Posterior vena cava (tissue), 2 donors: ENCODE data around the gene CCDC12. TPM values are rescaled to one million over a fixed set of nuclear protein-coding genes. Genes with fewer than 3 reads are reported as not detected.

Source experiments
- DNase-seq: peaks from one replicate; pipeline ENCODE4 v3.0.0-alpha.2; 2020; ENCODE audit warnings: low spot score
- intact Hi-C, 2 donors: fragments of 100-400 bp; cut with DNase I; formaldehyde crosslinking; loops; one replicate each; pipeline versions ENCODE4 v1.14.1 to v1.14.2; 2022 to 2023
- total RNA-seq, 2 donors: library from RNA; stranded (reverse); fragmentation: NEBNext Ultra II Directional; extraction: Animal tissue kit (Norgen Biotek cat#: 25700); gene quantifications; one replicate each; pipeline ENCODE4 v1.2.1, GENCODE V29; 2021
- donor health status: DM: yes; HTN: yes; CAD: no.
- donor health status: DM: yes; HTN: yes; CAD: no.

Gene CCDC12
- total RNA-seq, 2 donors from 2014 or later: 21.5 to 26.0 TPM

GRCh38 chr3:46987319-46987742 lies 10.8 kb upstream of the CCDC12 start:
- intact Hi-C loops: no loop called here

GRCh38 chr3:46986782-46987310 lies 10.3 kb upstream of the CCDC12 start:
- intact Hi-C loops: no loop called here
- no peak for DNase-seq

More at GRCh38 chr3:46987319-46987742, 10.8 kb upstream of the CCDC12 start:
- DNase-seq: no peak

GRCh38 chr3:46986055-46986730 lies 9.6 kb upstream of the CCDC12 start:
- intact Hi-C loops: no loop called here
- peak; percentile 30 for DNase-seq

GRCh38 chr3:46985588-46985987 lies 9.0 kb upstream of the CCDC12 start:
- intact Hi-C loops: no loop called here

GRCh38 chr3:46984591-46985459 lies 8.3 kb upstream of the CCDC12 start:
- peak; percentile 69 for DNase-seq
- intact Hi-C loops: no loop called here

More at GRCh38 chr3:46985588-46985987, 9.0 kb upstream of the CCDC12 start:
- peak; percentile 77 for DNase-seq

GRCh38 chr3:46982546-46982945 lies 6.0 kb upstream of the CCDC12 start:
- DNase-seq: no peak
- intact Hi-C loops: no loop called here

- intact Hi-C loops: no loop called here
- DNase-seq: peak; percentile 80
These were observed 5.5 kb upstream of the CCDC12 start for GRCh38 chr3:46981932-46982471.

- DNase-seq: peak; percentile 86
These were observed 3.5 kb upstream of the CCDC12 start for GRCh38 chr3:46979958-46980497.

GRCh38 chr3:46978985-46979944 lies 2.7 kb upstream of the CCDC12 start, which contains the start of gene NBEAL2:
Gene NBEAL2 (plus strand): TSS chr3:46979666. CDS start chr3:46979862, 196 bp downstream.
- intact Hi-C loops: loop anchor here in 1 of 2 donors (1.0 to 5.0 kb wide), 2 partner anchors 45 to 1137 kb away; partner anchors contain the start of gene LZTFL1

More at GRCh38 chr3:46979958-46980497, 3.5 kb upstream of the CCDC12 start:
- intact Hi-C loops: loop anchor here in 1 of 2 donors (5.0 kb wide), 1 partner anchor 1138 kb away; the partner anchor contains the start of gene LZTFL1

GRCh38 chr3:46978381-46978780 lies 1.8 kb upstream of the CCDC12 start:
- DNase-seq: peak; percentile 52
- intact Hi-C loops: loop anchor here in 1 of 2 donors (1.0 to 5.0 kb wide), 2 partner anchors 46 to 1136 kb away; partner anchors contain the start of gene LZTFL1

More at GRCh38 chr3:46978985-46979944, 2.7 kb upstream of the CCDC12 start, which contains the start of gene NBEAL2:
- peak; percentile 99 for DNase-seq

- intact Hi-C loops: loop anchor here in 1 of 2 donors (1.0 to 5.0 kb wide), 2 partner anchors 46 to 1136 kb away; partner anchors contain the start of gene LZTFL1
- peak; percentile 74 for DNase-seq
These were observed 1.3 kb upstream of the CCDC12 start for GRCh38 chr3:46977811-46978195.

GRCh38 chr3:46974421-46975171 lies 1.9 kb downstream of the CCDC12 start:
- intact Hi-C loops: loop anchor here in 1 of 2 donors (5.0 kb wide), 1 partner anchor 1132 kb away; the partner anchor contains the start of gene LZTFL1
- peak; percentile 16 for DNase-seq

GRCh38 chr3:46972396-46972795 lies 4.1 kb downstream of the CCDC12 start:
- peak; percentile 8 for DNase-seq
- intact Hi-C loops: no loop called here

GRCh38 chr3:46971742-46972141 lies 4.8 kb downstream of the CCDC12 start:
- intact Hi-C loops: no loop called here
- peak; percentile 9 for DNase-seq

GRCh38 chr3:46971151-46971550 lies 5.4 kb downstream of the CCDC12 start:
- intact Hi-C loops: no loop called here
- DNase-seq: peak; percentile 28

GRCh38 chr3:46970391-46971091 lies 6.0 kb downstream of the CCDC12 start:
- DNase-seq: peak; percentile 42
- intact Hi-C loops: no loop called here
